ENCODE data around the gene NDFIP2. TPM values are rescaled to one million over a fixed set of nuclear protein-coding genes. Genes with fewer than 3 reads are reported as not detected.

The NDFIP2 gene
- total RNA-seq, 1 donor from 2014 or later, result 53.8 TPM

- no peak overlapping the region for H3K27ac Mint-ChIP-seq
- H3K4me3 Mint-ChIP-seq (ENCODE audit: low read depth), result no peak overlapping the region
Observed at GRCh38 chr13:79543883-79544282, 62.9 kb downstream of the NDFIP2 start.

GRCh38 chr13:79547211-79548195 is 66.5 kb downstream of the NDFIP2 start:
- no peaks in the 10 kb centered on the region for H3K9me3 Mint-ChIP-seq (ENCODE audit: low read depth)
- no peak for DNase-seq (ENCODE audit: low spot score, unreplicated experiment)
- peak overlapping the region; percentile 16 for H3K27ac Mint-ChIP-seq
- no peaks in the 10 kb centered on the region for H3K27me3 Mint-ChIP-seq
- H3K4me1 Mint-ChIP-seq (ENCODE audit: low read depth), result peaks cover 37% of the 10 kb centered on the region
- no peak for TF ChIP-seq CTCF (IDR thresholded peaks at IDR 0.05; ENCODE audit: unreplicated experiment)
- H3K36me3 Mint-ChIP-seq (ENCODE audit: insufficient read depth), result peaks cover 11% of the 10 kb centered on the region
- no peak overlapping the region for H3K4me3 Mint-ChIP-seq (ENCODE audit: low read depth)

More at GRCh38 chr13:79543883-79544282, 62.9 kb downstream of the NDFIP2 start:
- peaks cover 6% of the 10 kb centered on the region for H3K36me3 Mint-ChIP-seq (ENCODE audit: insufficient read depth)
- no peak for TF ChIP-seq CTCF (IDR thresholded peaks at IDR 0.05; ENCODE audit: unreplicated experiment)
- H3K27me3 Mint-ChIP-seq, result no peaks in the 10 kb centered on the region
- no peak for DNase-seq (ENCODE audit: low spot score, unreplicated experiment)
- H3K4me1 Mint-ChIP-seq (ENCODE audit: low read depth), result peaks cover 24% of the 10 kb centered on the region
- no peaks in the 10 kb centered on the region for H3K9me3 Mint-ChIP-seq (ENCODE audit: low read depth)

GRCh38 chr13:79548902-79549301 is 67.9 kb downstream of the NDFIP2 start:
- Mint-ChIP-seq H3K9me3 (ENCODE audit: low read depth) (no peaks in the 10 kb centered on the region), H3K4me3 (ENCODE audit: low read depth) (no peak overlapping the region), H3K27ac (peak overlapping the region; percentile 94), H3K4me1 (ENCODE audit: low read depth) (peaks cover 37% of the 10 kb centered on the region), H3K36me3 (ENCODE audit: insufficient read depth) (peaks cover 13% of the 10 kb centered on the region), H3K27me3 (no peaks in the 10 kb centered on the region)
- TF ChIP-seq CTCF (IDR thresholded peaks at IDR 0.05; ENCODE audit: unreplicated experiment), result peak; percentile 47
- no peak for DNase-seq (ENCODE audit: low spot score, unreplicated experiment)

- TF ChIP-seq CTCF (IDR thresholded peaks at IDR 0.05; ENCODE audit: unreplicated experiment), result no peak
- Mint-ChIP-seq H3K4me3 (ENCODE audit: low read depth) (no peak overlapping the region), H3K36me3 (ENCODE audit: insufficient read depth) (peaks cover 14% of the 10 kb centered on the region), H3K27me3 (no peaks in the 10 kb centered on the region), H3K9me3 (ENCODE audit: low read depth) (no peaks in the 10 kb centered on the region), H3K4me1 (ENCODE audit: low read depth) (peaks cover 35% of the 10 kb centered on the region), H3K27ac (peak overlapping the region; percentile 94)
- no peak for DNase-seq (ENCODE audit: low spot score, unreplicated experiment)
Observed at GRCh38 chr13:79549355-79550106, 68.6 kb downstream of the NDFIP2 start.

GRCh38 chr13:79557666-79558065 is 76.7 kb downstream of the NDFIP2 start:
- H3K9me3 Mint-ChIP-seq (ENCODE audit: low read depth), result peaks cover 45% of the 10 kb centered on the region
- no peak for TF ChIP-seq CTCF (IDR thresholded peaks at IDR 0.05; ENCODE audit: unreplicated experiment)

More at GRCh38 chr13:79557666-79558065, 76.7 kb downstream of the NDFIP2 start:
- Mint-ChIP-seq H3K4me1 (ENCODE audit: low read depth) (peaks cover 3% of the 10 kb centered on the region), H3K27me3 (no peaks in the 10 kb centered on the region), H3K27ac (peak overlapping the region; percentile 57), H3K36me3 (ENCODE audit: insufficient read depth) (peaks cover 62% of the 10 kb centered on the region), H3K4me3 (ENCODE audit: low read depth) (no peak overlapping the region)
- no peak for DNase-seq (ENCODE audit: low spot score, unreplicated experiment)

Data from progenitor cell of endocrine pancreas (in vitro differentiated cells).